ENCODE measurements around the gene PIGT.

GRCh38 chr20:45436732-45437485 is 21.0 kb downstream of the PIGT start:
- TF ChIP-seq TAF1 (IDR thresholded peaks at IDR 0.05; ENCODE audit: low read depth, low read length) (no peak), POLR2AphosphoS5 (IDR thresholded peaks at IDR 0.05; ENCODE audit: low read depth, low read length) (no peak), POLR2A (IDR thresholded peaks at IDR 0.05; ENCODE audit: low read depth, low read length) (no peak), SPI1 (IDR thresholded peaks at IDR 0.05; ENCODE audit: low read depth, low read length) (no peak), PAX5 (IDR thresholded peaks at IDR 0.05; ENCODE audit: insufficient read depth, low read length, severe bottlenecking) (no peak), POU2F2 (IDR thresholded peaks at IDR 0.05; ENCODE audit: low read depth, low read length) (no peak)

Data from GM12891 (cell line).